GM19025 (cell line): ENCODE measurements around the gene ARL5A.

ENCODE experiments used
- ATAC-seq: cut with Tn5 transposase; IDR thresholded peaks from one replicate; pipeline ENCODE4 v1.9.1; 2021; ENCODE audit warnings: mild to moderate bottlenecking, low read depth, moderate library complexity; ENCODE audit not compliant: unreplicated experiment

ARL5A gene

GRCh38 chr2:151771599-151772358 lies 56.4 kb downstream of the ARL5A start:
- ATAC-seq, result peak; percentile 91

GRCh38 chr2:151770995-151771394 lies 57.2 kb downstream of the ARL5A start:
- ATAC-seq, result no peak

- ATAC-seq, result no peak
These were observed 58.6 kb downstream of the ARL5A start for GRCh38 chr2:151769606-151770005.

- ATAC-seq, result no peak
These were observed 60.7 kb downstream of the ARL5A start for GRCh38 chr2:151767536-151767935.

GRCh38 chr2:151766437-151767153 lies 61.6 kb downstream of the ARL5A start:
- peak; percentile 43 for ATAC-seq

- no peak for ATAC-seq
These were observed 62.3 kb downstream of the ARL5A start for GRCh38 chr2:151765760-151766410.

GRCh38 chr2:151762694-151763093 lies 65.5 kb downstream of the ARL5A start:
- ATAC-seq, result no peak

- ATAC-seq, result no peak
These were observed 66.5 kb downstream of the ARL5A start for GRCh38 chr2:151761687-151762086.

- no peak for ATAC-seq
These were observed 67.0 kb downstream of the ARL5A start for GRCh38 chr2:151761193-151761592.

- no peak for ATAC-seq
These were observed 68.0 kb downstream of the ARL5A start for GRCh38 chr2:151760139-151760650.

- ATAC-seq, result no peak
These were observed 69.5 kb downstream of the ARL5A start for GRCh38 chr2:151758744-151759143.

GRCh38 chr2:151757861-151758260 lies 70.4 kb downstream of the ARL5A start:
- ATAC-seq, result no peak

GRCh38 chr2:151756820-151757219 lies 71.4 kb downstream of the ARL5A start:
- ATAC-seq, result no peak

GRCh38 chr2:151754253-151754897 lies 73.8 kb downstream of the ARL5A start:
- no peak for ATAC-seq

- ATAC-seq, result no peak
These were observed 74.7 kb downstream of the ARL5A start for GRCh38 chr2:151753540-151753939.
